T47D (cell line): ENCODE results near the gene RNU1-1.
"Not testable (repeated sequence)": the region's sequence is repeated elsewhere in the genome, so short reads cannot be mapped to it uniquely, and the experiment has no call there.

ENCODE experiments used
- DNase-seq, 2 experiments: peaks; one replicate each; pipeline versions ENCODE4 v3.0.0 to v3.0.0-alpha.2; 2011 to 2012; ENCODE audit warnings: low read depth in 1 of 2, low spot score in 1 of 2
- JUND ChIP-seq: IDR thresholded peaks from 2 replicates; pipeline ENCODE4 v1.6.1; 2012; ENCODE audit warnings: low read depth
- in situ Hi-C: cut with HindIII; loops from 2 replicates; pipeline ENCODE4 v1.10.0; 2016; ENCODE audit warnings: low sequenced_read_pairs, low pct_unique_long_range_greater_than_20kb

RNU1-1 gene

GRCh38 chr1:16532235-16532991 is 18.3 kb upstream of the RNU1-1 start:
- DNase-seq, in situ Hi-C loops: not testable (repeated sequence)

DNA sequence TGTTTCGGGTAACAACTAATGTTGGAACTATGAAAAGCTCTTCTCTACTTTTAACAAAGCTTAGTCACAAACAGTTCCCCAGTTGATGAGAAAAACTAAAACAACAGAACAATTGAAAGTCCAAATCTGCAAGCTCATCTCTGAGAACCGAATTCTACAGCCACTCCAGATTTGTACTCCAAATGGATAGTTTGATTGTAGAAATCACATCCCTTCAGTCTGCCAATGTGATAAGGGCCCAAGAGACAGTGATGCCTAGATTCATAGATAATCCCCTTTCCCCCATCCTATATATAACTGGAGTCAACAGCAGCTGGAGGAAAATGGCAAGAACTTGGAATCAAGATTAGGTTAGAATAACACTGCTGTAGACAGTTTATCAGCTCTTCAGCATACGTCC is 14.3 kb upstream of the RNU1-1 start:
- in situ Hi-C loops, DNase-seq: not testable (repeated sequence)

- peak in 1 of 2 experiments; percentile 36 for DNase-seq
- in situ Hi-C loops = not testable (repeated sequence)
Observed at GRCh38 chr1:16525769-16526168, 11.7 kb upstream of the RNU1-1 start.

DNA sequence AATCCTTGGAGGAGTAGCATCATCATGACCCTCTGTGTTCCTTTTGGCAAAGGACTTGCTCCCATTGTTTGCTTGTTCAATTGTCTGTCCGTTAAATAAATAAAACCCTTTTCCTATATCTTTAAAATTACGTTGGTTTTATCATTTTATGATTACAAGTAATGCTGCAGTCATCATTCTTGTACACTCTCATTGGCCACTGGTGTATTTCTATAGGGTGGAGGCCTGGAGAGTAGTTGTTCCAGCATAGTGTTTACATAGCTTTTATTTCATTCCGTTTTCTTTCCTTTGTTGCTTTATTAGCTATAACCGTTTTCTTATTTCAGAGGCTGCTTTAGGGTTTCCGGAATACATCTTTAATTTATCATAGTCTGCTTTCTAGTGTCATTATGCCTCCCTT is 7.6 kb upstream of the RNU1-1 start:
- DNase-seq, in situ Hi-C loops: not testable (repeated sequence)

DNA sequence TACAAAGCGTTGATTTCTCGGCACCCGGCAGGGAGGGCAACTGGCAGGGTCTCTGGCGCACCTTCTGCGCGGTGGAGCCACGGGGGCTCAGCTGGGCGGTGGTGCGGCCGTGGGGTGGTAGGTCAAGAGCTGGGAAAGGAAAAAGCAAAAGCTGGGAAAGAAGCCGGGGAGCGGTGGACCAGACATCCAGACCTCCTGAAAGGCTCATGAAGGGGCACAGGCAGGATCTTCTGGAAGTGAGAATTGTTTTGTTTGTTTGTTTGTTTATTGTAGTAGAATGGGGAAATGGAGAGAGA is 7.2 kb upstream of the RNU1-1 start:
- DNase-seq = no peak
- in situ Hi-C loops = no loop called here
- TF ChIP-seq JUND = no peak

- in situ Hi-C loops, DNase-seq: not testable (repeated sequence)
Observed at GRCh38 chr1:16520435-16521287, 6.6 kb upstream of the RNU1-1 start.

- DNase-seq, in situ Hi-C loops: not testable (repeated sequence)
Observed at GRCh38 chr1:16519255-16519951, 5.3 kb upstream of the RNU1-1 start.

- DNase-seq, in situ Hi-C loops: not testable (repeated sequence)
Observed at GRCh38 chr1:16518913-16519254, 4.8 kb upstream of the RNU1-1 start.

DNA sequence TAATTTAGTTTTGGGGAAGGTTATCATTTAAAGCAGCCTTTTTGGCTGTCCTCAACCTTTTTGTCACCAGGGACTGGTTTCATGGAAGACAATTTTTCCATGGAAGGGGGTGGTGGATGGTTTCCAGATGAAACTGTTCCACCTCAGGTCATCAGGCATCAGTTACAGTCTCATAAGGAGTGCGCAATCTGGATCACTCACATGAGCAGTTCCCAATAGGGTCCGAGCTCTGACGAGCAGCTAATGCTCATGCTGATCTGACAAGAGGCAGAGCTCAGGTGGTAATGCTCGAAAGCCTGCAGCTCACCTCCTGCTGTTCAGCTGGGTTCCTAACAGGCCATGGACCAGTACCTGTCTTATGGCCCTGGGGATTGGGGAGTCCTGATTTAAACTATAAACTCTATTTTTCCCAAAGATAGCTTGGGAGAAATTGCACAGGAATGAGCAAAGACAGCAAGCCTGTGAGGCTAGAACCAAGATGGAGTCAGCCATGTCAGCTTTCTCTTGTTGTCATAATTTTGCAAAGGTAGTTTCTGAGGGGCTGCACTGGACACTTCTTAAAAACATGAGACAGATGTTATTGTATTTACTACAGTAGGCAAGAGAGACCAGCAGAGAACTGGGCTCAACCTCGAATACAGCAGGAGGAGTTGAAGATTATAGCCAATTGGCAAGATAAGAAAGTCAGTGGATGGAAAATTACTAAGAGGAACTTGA is 2.8 kb upstream of the RNU1-1 start:
- in situ Hi-C loops = not testable (repeated sequence)

DNA sequence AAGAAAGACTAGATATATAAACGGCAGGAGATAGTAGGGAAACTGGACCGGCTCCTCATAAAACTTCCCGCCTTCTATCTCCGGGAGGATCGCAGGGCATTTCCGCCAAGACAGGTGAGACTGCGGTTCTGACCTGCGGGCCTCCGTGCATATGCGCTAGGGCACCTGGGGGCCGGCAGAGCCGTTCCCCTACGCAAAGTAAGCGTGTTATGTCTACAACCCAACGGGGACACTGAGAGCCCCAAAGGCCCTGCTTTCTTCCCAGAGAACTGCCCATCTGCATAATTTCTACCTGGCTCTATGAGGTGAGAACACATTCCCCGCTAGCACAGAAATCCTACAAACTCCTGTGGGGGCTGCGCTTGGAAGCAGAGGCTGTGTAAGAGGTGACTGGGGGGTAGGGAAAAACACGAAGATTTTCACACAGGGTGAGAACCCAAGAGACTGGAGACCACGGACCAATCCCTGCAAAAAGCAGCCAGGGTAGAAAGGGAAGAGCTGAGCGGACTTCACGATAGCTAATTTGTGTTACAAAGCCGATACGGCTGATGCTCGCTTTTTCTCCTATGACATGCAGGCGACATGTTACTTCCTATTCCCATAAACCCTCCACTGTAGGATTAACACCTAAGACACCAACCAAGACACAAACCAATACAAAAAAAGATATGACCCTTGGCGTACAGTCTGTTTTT is 526 bp downstream of the RNU1-1 start:
- peak in 1 of 2 experiments; percentile 88 for DNase-seq

More for the DNA sequence above, 2.8 kb upstream of the RNU1-1 start:
- not testable (repeated sequence) for DNase-seq

GRCh38 chr1:16512624-16513411 is 1.3 kb downstream of the RNU1-1 start:
- not testable (repeated sequence) for DNase-seq

More for the DNA sequence above, 526 bp downstream of the RNU1-1 start:
- in situ Hi-C loops = not testable (repeated sequence)

DNA sequence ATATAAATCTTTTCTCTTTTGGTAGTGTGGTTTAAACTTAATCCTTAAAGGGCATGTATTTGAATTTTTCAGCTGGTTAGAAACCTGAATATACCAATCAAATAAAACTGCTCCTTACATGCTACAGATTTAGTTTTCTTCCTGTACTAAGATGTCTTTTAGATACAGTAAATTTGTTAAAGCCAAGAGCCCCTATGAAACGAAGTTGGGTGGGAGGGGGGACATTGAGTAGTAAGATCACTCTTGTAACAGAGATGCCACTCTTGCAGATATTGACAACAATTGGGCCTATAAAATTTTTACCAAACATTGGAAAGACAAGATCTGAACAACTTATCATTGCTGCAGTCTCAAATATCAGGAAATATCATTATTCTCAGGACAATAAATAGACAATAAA is 2.2 kb downstream of the RNU1-1 start:
- DNase-seq, in situ Hi-C loops: not testable (repeated sequence)

More at GRCh38 chr1:16512624-16513411, 1.3 kb downstream of the RNU1-1 start:
- in situ Hi-C loops = not testable (repeated sequence)

GRCh38 chr1:16508861-16509445 is 5.1 kb downstream of the RNU1-1 start:
- in situ Hi-C loops, DNase-seq: not testable (repeated sequence)

DNA sequence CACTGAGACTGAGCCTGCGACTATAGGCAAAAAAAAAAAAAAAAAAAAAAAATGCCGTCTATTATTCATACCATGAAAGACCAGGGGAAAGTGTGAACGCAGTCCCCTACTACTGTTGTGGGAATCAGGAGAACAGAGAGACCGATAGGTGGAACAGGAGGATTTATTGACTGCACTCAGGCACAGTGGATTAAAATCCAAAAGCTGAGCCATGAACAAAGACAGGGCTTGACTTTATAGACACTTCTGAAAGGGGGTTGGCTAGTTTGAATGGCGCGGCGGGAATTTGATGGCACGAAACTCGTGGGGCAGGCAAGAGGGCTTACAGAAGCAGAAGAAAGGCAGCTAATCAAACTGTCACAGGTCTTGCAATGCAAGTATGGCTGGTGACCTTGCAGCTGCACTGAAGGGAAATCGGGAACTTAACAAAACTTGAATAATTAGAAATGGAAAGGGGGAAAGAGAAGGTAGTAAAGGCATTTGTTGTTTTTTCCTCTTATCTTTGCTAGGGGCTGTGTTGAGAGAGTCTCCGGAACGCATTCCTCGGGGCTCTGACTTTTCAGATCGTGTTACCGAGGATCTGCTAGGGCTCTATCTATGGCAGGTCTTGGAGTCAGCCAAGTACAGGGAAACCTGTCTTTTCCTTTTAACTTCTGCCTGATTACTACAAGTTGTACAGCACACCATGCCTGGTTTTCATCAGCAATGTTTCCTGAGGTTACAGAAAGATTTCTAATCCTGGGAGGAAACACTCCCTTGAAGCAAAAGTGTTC is 7.5 kb downstream of the RNU1-1 start:
- not testable (repeated sequence) for DNase-seq

DNA sequence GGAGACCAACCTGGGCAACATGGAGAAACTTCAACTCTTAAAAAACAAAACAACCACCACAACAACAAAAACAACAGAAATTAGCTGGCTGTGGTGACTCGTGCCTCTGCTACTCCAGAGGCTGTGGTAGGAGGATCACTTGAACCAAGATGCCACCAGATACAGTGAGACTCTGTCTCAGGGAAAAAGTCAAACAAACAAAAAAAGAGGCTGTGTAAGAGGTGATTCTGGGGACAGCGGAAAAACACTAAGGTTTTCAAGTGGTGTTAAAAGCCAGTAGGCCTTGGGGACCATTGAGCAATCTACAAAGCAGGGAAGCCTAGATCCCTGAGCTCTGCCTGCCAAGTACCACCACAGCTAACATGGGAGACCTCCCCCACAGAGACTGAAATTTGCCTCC is 8.2 kb downstream of the RNU1-1 start:
- in situ Hi-C loops = not testable (repeated sequence)

More for the DNA sequence above, 7.5 kb downstream of the RNU1-1 start:
- in situ Hi-C loops = not testable (repeated sequence)

More for the DNA sequence above, 8.2 kb downstream of the RNU1-1 start:
- DNase-seq = not testable (repeated sequence)
